Activated CD4-positive, CD25-positive, alpha-beta regulatory T cell (primary cell): ENCODE data around the gene NCOR2.
"Not testable (repeated sequence)": the region's sequence is repeated elsewhere in the genome, so short reads cannot be mapped to it uniquely, and the experiment has no call there.

Source experiments
- DNase-seq, 4 experiments: peaks; one replicate each; lab custom pipeline; 2025; lab: John Stamatoyannopoulos, UW

Gene NCOR2

GRCh38 chr12:124599074-124599999 is 31.9 kb upstream of the NCOR2 start:
- no peak for DNase-seq

GRCh38 chr12:124597041-124597440 is 29.6 kb upstream of the NCOR2 start:
- no peak for DNase-seq

- DNase-seq = no peak
Observed at GRCh38 chr12:124595444-124595843, 28.0 kb upstream of the NCOR2 start.

GRCh38 chr12:124594851-124595250 is 27.4 kb upstream of the NCOR2 start:
- no peak for DNase-seq

- DNase-seq = no peak
Observed at GRCh38 chr12:124593851-124594401, 26.5 kb upstream of the NCOR2 start.

GRCh38 chr12:124593176-124593575 is 25.8 kb upstream of the NCOR2 start:
- no peak for DNase-seq

- DNase-seq = no peak
Observed at GRCh38 chr12:124592481-124593160, 25.2 kb upstream of the NCOR2 start.

GRCh38 chr12:124592050-124592449 is 24.6 kb upstream of the NCOR2 start:
- DNase-seq = no peak

- no peak for DNase-seq
Observed at GRCh38 chr12:124590447-124590846, 23.0 kb upstream of the NCOR2 start.

- no peak for DNase-seq
Observed at GRCh38 chr12:124588751-124589267, 21.4 kb upstream of the NCOR2 start.

- DNase-seq = no peak
Observed at GRCh38 chr12:124588018-124588634, 20.7 kb upstream of the NCOR2 start.

- DNase-seq = no peak
Observed at GRCh38 chr12:124586756-124587155, 19.3 kb upstream of the NCOR2 start.

GRCh38 chr12:124584494-124584893 is 17.1 kb upstream of the NCOR2 start:
- DNase-seq = not testable (repeated sequence)

- no peak for DNase-seq
Observed at GRCh38 chr12:124583854-124584253, 16.4 kb upstream of the NCOR2 start.

GRCh38 chr12:124582108-124582424 is 14.7 kb upstream of the NCOR2 start:
- no peak for DNase-seq

- DNase-seq = no peak
Observed at GRCh38 chr12:124581307-124582107, 14.1 kb upstream of the NCOR2 start.

- DNase-seq = no peak
Observed at GRCh38 chr12:124579921-124580517, 12.6 kb upstream of the NCOR2 start.

- DNase-seq = no peak
Observed at GRCh38 chr12:124578854-124579253, 11.4 kb upstream of the NCOR2 start.

GRCh38 chr12:124578445-124578844 is 11.0 kb upstream of the NCOR2 start:
- no peak for DNase-seq

- DNase-seq = no peak
Observed at GRCh38 chr12:124577986-124578385, 10.6 kb upstream of the NCOR2 start.

GRCh38 chr12:124577374-124577773 is 10.0 kb upstream of the NCOR2 start:
- DNase-seq = no peak
